NCI-H146 (cell line): ENCODE data around the gene CAMK2G.
"Not testable (repeated sequence)": the region's sequence is repeated elsewhere in the genome, so short reads cannot be mapped to it uniquely, and the experiment has no call there.

Experiments used
- DNase-seq: peaks from one replicate; lab custom pipeline; 2025; lab: John Stamatoyannopoulos, UW

Gene CAMK2G

DNA sequence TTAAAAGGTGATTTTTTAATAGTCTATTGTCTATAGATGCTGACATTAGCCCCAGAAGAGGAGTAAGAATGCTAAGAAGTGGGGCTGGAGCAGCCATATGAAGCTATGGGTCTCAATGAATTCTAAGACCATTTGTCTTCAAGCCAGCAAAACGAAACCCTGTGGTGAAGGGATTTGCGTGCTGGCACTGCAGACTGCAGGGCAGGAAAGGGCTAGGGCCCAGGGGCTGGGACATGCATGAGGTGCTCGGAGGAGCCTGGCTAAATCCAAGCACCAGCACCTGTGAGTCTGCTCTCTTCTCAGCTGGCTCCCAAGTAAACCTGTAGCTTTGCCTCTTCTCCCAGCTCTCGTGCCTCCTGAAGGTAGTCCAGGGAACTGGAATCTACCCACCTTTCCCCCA is 61.7 kb downstream of the CAMK2G start:
- DNase-seq = no peak

DNA sequence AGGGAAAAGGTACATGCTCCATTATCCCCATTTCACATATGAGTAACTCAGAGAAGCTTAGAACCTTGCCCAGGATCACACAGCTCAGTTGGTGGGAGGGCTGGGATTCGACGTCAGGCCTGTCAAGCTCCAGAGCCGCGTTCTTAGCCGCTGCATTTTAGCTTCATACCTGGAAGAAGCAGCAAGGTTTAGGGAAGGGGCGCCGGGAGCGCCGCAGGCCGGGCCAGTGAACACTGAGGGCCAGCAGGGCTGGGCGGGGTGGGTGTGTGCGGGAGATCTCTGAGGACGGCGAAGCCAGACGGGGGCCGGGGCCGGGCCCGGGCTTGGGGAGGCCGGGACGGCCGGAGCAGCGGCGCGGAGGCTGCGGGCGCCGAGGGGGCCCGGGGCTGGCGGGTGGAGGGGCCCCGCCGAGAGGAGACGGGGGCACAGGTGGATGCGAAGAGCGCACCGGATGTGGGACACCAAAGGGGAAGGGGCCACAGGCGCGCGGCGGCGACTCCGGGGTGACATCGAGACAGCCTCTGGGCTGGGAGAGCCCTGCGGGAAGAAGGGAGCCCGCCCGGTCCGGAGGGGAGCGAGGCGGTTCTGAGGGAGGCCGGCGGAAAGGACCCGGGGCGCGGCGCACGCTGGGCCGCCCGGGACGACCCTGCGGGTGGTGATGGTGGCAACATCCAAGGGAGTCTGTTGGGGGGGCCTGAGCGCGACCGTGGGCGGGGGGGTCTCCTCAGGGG is 63.5 kb downstream of the CAMK2G start:
- peak; percentile 48 for DNase-seq

DNA sequence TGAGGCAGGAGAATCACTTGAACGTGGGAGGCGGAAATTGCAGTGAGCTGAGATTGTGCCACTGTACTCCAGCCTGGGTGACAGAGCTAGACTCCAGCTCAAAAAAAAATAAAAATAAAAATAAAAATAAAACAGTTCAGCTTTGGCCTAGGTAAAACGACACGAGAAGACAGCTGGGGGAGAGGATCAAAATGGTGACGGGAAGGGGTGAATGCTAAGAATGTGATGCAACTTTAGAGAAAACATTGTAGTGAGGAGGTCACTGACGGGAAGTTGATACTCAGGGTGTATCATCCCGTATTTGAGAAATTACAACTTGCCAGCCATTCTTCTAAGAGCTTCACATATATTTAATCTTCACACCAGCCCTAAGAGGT is 64.0 kb downstream of the CAMK2G start:
- no peak for DNase-seq

DNA sequence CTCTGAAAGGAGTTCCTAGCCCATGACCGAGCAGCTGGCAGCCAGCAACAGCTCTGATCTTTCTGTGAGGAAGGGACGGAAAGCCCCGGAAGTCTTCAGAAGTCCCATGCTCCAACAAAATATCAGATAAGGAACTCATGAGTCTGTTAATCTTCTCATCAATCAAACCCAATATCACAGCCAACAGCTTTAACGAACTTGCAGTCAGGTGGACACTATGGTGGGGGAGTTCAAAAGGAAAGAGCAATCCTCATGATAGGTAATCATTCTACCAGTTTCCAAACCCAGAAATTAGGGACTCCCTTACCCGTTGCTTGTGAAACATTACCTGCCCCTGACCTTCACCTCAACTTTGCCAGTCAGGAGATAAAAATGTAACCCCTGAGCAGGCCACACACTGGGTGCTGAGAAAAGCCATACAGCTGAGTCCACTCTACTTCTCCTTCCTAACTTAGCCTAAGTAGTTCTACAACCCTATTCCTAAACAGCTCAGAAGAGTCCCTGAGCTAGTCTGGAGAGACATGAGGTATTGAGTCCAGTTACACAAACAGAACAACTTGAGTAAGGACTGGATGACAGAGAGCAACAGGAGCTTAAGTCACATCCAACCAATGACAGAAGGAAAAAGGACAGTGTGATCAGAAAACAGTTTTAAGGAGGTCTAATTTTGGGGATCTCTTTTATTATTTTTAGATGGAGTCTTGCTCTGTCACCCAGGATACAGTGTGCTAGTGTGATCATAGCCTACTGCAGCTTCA is 65.1 kb downstream of the CAMK2G start:
- no peak for DNase-seq

DNA sequence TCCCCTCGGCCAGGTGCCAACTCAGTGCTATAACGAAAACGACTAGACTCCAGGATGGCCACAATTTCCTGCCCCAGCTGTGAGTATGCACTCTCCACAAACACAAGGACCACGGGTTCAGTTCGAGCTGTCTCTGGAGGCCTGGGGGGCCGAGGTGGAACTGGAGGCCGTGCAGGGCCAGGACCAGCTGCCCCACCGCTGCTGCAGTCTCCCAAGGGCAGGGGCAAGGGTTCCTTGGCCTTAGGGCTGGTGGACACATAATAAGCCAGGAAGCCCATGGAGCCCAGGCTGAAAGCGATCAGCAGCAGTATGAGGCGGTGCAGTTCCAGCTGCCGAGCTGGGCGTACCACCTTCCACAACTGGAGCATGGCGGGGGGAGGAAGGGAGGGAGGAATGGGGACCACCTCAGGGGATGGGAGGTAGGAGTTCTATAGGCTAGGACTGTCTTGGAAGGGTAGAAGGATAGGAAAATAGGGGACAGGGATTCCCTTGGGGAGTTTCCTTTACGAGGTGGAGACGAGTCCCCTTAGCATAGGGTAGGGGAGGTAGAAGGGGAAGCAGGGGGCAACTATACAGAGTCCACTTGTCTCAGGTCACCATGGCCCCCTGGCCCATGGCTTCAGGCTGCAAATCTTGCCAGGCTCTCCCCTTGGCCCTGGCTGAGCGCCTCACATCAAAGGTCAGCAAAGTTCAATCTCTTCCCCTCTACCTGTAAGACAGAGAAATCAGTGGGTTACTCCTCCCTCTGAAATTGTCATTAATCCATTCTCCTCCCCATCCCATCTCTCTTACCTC is 66.1 kb downstream of the CAMK2G start:
- DNase-seq = no peak

DNA sequence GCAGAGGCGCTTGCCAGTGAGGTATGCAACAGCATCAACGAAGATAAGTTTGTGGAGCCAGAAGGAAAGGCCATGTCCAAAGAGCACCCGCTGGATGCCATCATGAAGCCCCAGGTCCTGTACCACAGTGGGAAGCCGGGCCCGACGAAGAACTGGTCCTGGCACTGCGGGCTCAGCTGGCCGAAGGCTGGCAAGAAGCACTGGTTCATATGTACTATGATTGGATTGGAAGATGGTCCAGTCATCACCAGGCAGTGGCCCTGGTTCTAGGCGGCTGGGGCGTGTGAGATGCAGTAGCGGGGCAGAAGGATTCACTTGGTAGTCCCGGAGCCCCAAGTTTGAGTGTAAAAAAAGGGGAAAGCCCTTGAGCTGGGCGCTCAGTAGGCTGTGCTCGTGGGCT is 66.9 kb downstream of the CAMK2G start:
- DNase-seq = no peak

DNA sequence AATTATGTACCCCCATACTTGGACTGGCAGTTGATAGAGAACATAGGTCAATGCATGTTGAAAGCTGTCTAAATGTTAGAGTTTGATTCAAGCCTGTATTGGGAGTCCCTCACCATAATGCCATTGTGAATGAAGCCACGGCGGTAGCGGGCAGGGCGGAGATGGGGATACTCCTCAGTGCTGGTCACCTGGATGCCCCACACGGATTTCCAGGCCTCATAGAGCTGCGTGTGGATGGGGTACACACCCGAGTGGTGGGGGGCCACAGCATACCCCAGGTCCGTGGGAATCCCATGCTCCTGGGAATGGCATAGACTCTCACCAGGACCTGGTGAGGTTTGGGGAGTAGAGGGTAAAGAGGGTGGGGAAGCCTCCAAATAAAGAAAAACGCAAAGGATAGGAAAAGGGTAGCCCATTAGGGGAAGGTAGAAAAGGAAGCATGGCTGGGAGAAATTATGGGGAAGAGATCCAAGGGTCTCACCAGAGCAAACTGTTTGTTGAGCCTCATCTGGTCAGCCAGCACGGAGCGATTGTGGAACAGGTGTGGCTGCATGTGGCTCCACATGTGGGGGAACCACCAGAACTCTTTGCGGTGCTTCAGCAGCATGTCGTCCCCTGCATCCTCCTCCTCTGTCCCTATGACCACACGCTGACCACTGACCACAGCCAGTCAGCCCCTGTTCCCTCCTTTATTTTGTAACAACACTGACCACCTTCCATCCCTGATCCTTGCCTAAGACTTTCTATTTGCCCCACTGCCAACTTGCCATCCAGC is 68.0 kb downstream of the CAMK2G start:
- no peak for DNase-seq

DNA sequence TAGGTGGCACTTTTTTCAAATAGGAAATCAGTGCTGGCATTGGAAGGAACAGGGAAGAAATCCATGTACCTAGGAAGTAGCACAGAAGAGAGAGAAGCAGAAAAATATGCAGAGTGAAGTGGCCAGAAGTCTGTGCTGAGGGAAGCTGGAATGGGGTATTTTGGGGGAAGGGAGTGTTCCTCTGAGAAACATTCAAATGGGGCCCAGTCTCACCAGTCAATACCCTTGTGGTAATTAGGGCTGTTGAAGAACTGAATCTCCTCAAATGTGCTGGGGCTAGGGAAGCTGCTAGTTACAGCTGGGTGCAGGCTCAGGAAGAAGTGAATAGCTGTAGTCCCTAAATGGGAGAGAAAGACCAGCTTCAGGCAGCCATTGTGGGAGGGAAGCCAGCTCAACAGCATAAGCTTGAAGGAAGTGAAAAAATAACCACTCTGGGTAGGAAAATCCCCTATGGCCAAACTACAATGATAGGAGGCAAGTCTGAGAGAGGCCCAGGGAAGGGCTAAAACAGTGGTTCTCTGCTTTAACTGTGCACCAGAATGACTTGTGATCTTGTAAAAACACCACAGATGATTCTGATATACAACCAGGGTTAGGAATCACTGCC is 70.6 kb downstream of the CAMK2G start:
- no peak for DNase-seq

DNA sequence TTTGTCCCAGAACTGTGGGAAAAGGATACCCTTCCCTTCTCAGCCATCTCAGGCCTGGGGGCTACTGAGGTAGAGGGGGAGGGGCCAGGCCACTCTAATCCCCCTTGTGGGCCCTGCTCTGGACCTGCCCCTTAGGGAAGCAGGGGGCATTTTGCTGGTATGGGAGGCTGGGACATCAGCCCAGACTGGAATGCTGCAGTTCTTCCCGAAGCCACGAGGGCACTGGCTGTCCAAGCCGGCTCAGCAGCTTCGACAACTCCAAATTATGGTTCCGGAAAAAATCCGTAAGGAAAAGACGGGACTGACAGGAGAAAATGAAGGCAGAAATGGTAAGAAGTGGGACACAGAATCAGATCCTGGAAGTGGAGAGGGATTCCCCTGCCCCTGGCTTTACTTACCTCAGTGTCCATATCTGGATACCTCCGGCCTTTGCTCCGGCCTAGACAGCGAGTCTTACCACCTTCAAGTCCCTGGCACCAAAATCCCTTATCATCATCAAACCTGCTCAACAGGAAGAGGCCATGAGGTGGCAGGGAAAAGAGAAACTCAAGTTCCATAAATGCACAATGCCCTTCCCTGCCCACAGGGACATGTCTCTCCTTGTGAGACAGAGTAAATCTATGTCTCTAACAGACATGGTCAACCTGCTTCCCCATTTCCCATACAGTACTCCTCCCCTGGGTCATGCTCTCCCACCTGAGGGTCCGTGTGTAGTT is 71.9 kb downstream of the CAMK2G start:
- DNase-seq = no peak

DNA sequence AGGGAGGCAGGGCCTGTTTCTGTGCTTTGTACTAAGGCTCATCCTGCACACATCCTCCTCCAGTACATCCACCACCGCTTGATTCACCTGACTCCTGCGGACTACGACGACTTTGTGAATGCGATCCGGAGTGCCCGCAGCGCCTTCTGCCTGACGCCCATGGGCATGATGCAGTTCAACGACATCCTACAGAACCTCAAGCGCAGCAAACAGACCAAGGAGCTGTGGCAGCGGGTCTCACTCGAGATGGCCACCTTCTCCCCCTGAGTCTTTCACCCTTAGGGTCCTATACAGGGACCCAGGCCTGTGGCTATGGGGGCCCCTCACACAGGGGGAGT is 73.1 kb downstream of the CAMK2G start:
- no peak for DNase-seq

DNA sequence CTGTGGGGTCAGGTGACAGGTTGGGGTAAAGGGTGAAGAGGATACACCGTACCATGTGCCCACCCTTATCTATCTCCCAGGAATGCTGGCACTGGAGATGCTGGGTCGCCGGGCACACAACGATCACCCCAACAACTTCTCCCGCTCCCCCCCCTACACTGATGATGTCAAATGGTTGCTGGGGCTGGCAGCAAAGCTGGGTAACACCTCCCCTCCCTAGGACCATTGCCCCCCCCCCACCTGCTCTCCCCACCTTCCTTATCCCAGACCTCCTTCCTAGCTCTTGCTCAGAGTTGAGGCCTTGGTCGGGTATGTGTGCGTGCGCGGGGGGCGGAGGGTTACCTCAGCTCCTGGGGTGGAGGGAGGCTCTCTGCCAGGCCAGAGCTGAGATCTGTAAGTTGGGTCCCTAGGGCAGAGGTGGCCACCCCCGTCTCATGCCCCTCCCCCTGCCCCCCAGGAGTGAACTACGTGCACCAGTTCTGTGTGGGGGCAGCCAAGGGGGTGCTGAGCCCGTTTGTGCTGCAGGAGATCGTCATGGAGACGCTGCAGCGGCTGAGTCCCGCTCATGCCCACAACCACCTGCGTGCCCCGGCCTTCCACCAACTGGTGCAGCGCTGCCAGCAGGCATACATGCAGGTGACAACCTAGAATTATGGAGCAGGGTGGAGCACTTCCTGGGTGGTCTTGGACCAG is 73.6 kb downstream of the CAMK2G start:
- DNase-seq = no peak

DNA sequence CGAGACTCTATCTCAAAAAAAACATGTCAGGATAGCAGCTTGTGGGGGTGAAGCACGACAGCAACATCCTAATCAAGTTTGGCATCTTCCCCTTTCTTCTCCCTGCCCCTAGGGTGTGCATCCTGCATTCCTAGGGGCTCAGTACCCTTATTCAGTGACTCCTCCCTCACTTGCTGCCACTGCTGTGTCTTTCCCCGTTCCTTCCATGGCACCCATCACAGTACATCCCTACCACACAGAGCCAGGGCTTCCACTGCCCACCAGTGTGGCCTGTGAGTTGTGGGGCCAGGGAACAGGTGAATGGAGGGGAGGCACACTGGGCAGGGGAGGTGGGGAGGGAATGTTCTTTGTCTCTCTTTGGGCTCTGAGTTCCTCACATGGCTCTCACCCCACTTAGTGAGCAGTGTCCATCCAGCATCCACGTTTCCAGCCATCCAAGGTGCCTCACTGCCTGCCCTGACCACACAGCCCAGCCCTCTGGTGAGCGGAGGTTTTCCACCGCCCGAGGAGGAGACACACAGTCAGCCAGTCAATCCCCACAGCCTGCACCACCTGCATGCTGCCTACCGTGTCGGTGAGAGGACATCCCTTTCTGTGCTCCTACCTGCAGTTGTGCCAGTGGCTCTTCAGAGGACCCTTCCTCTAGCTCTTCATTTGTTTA is 74.3 kb downstream of the CAMK2G start:
- DNase-seq = no peak

DNA sequence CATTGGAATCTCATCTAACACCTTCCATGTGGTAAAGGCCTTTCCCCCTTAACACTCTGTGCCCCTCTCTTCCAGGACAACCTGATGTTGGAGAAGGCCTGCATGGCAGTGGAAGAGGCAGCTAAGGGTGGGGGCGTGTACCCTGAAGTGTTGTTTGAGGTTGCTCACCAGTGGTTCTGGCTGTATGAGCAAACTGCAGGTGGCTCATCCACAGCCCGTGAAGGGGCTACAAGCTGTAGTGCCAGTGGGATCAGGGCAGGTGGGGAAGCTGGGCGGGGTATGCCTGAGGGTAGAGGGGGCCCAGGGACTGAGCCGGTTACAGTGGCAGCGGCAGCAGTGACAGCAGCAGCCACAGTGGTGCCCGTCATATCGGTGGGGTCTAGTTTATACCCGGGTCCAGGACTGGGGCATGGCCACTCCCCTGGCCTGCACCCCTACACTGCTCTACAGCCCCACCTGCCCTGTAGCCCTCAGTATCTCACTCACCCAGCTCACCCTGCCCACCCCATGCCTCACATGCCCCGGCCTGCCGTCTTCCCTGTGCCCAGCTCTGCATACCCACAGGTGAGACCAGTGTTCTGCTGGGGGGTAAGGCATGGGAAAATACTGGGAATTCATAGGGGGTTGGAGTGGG is 75.3 kb downstream of the CAMK2G start:
- no peak for DNase-seq

DNA sequence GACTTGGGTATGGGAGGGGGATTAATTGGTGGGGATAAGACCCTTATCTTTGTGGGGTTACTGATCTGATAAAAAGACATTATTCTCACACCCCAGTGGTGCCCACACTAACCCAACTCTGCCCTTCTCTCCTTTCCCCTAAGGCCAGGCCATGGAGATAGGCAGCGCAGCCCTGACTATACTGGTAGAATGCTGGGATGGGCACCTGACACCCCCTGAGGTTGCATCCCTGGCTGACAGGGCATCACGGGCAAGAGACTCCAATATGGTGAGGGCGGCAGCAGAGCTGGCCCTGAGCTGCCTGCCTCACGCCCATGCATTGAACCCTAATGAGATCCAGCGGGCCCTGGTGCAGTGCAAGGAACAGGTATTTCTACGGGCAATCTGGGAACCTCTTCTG is 76.3 kb downstream of the CAMK2G start:
- no peak for DNase-seq

DNA sequence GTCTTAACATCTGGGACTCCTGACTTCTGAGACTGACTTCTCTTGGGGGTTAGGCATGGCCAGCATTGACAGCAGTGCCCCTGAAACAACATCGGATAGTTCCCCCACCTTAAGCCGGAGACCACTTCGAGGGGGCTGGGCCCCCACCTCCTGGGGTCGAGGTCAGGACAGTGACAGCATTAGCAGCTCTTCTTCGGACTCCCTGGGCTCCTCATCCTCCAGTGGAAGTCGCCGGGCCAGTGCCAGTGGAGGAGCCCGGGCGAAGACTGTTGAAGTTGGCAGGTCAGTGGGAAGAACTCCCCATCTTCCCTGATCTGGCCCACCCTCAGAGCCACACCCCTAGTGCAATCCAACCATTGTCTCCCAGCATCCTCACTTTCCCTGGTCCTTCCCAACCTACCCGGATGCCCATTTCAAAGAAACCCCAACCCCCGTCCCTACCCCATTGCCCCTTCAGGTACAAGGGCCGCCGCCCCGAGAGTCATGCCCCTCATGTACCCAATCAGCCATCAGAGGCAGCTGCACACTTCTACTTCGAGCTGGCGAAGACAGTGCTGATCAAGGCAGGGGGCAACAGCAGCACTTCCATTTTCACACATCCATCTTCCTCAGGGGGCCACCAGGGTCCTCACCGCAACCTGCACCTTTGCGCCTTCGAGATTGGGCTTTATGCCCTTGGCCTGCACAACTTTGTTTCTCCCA is 76.9 kb downstream of the CAMK2G start:
- DNase-seq = no peak

DNA sequence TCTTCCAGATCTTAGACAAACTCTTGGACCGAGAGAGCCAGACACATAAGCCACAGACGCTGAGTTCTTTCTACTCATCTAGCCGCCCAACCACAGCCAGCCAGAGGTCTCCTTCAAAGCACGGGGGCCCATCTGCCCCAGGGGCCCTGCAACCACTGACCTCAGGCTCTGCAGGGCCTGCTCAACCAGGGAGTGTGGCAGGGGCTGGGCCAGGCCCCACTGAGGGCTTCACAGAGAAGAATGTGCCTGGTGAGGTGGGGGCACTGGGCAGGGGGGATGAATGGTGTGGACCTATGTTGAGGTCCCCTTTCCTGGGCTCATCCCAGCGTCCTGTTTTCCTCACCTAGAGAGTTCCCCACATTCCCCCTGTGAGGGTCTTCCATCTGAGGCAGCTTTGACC is 77.6 kb downstream of the CAMK2G start:
- no peak for DNase-seq

DNA sequence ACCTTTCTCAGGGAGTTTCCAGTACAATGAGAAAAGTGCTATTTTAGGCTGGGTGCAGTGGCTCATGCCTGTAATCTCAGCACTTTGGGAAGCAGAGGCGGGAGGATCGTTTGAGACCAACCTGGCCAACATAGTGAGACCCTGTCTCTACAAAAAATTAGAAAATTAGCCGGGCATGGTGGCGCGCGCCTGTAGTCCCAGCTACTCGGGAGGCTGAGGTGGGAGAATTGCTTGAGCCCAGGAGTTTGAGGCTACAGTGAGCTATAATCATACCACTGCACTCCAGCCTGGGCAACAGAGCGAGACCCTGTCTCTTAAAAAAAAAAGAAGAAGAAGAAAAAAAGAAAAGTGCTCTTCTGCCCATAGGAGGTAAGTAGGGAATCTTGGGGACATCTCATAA is 78.3 kb downstream of the CAMK2G start:
- not testable (repeated sequence) for DNase-seq

DNA sequence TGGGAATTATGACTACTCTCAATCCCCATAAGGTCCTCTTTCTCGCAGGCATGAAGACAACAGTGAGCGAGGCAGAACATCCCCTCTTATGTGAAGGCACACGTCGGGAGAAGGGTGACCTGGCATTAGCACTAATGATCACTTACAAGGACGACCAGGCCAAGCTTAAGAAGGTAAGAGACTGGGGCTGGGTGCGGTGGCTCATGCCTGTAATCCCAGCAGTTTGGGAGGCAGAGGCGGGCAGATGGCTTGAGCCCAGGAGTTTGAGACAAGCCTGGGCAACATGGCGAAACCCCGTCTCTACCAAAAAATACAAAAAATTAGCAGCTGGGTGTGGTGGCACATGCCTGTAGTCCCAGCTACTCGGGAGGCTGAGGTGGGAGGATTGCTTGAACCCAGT is 78.9 kb downstream of the CAMK2G start:
- not testable (repeated sequence) for DNase-seq

DNA sequence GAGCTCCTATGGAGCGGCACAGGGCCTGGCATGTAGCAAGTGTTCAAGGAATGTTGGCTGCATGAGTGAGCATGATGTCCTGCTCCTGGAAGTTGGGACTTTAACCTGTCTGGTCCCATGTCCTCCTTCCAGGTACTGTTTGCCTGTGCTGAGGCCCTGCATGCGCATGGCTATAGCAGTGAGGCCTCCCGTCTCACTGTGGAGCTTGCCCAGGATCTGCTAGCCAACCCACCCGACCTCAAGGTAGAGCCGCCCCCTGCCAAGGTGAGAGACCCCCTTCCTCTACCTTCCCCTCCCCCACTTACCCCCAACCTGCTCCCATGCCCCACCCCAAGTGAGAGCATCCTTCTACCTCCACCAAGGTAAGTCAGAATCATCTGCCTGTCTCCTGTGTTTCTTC is 80.9 kb downstream of the CAMK2G start:
- no peak for DNase-seq
